ENCODE results near the gene EPB41L2. TPM values are rescaled to one million over a fixed set of nuclear protein-coding genes. Genes with fewer than 3 reads are reported as not detected.

Gene EPB41L2
- total RNA-seq: 10 to 100 TPM; 11.6 to 24.0 (median 14.6) TPM

- ATAC-seq: peak; percentile 87 to 89
- Histone ChIP-seq H3K27me3 (no peaks in the 10 kb centered on the region), H3K9me3 (no peaks in the 10 kb centered on the region), H3K4me3 (peak within 1 kb of the TSS; percentile 77 to 97 (median 86)), H3K4me1 (peaks cover 4 to 5% of the 10 kb centered on the region in 2 donors), H3K36me3 (no peaks in the 10 kb centered on the region), H3K27ac (peak within 1 kb of the TSS; percentile 62 to 83 (median 74))
- intact Hi-C loops (cut with DNase I; ENCODE audit: low total_unique reads) (loop anchor here (2.0 to 5.0 kb wide), 2 partner anchors 72 to 176 kb away; partner anchors contain the start of gene AKAP7), in situ Hi-C loops (cut with MboI; ENCODE audit: low sequenced_read_pairs in 4 of 4) (no loop called here)
- TF ChIP-seq POLR2A (IDR thresholded peaks at IDR 0.05) (peak; percentile 72 to 92), CTCF (IDR thresholded peaks at IDR 0.05 in 4 of 5, conservative IDR thresholded peaks at IDR 0.05 in 1 of 5) (peak in 4 of 5 experiments; percentile 27 to 46 (median 35))
- peak; percentile 64 to 74 for DNase-seq
These were observed at the start of gene EPB41L2 for GRCh38 chr6:131063028-131063763. Gene EPB41L2, minus strand, starts transcription at chr6:131063245. Its CDS starts 106,760 bp downstream, at chr6:130956485.

GRCh38 chr6:131112249-131112648 lies 49.2 kb upstream of the EPB41L2 start:
- H3K27me3 ChIP-seq: no peaks in the 10 kb centered on the region
- no peaks in the 10 kb centered on the region for H3K9me3 ChIP-seq
- no peak overlapping the region for H3K4me3 ChIP-seq
- no peak overlapping the region for H3K27ac ChIP-seq
- in situ Hi-C loops (cut with MboI; ENCODE audit: low sequenced_read_pairs in 4 of 4) (no loop called here), intact Hi-C loops (cut with DNase I; ENCODE audit: low total_unique reads) (no loop called here)
- no peak for TF ChIP-seq CTCF (IDR thresholded peaks at IDR 0.05 in 4 of 5, conservative IDR thresholded peaks at IDR 0.05 in 1 of 5)
- TF ChIP-seq POLR2A (IDR thresholded peaks at IDR 0.05): no peak
- ATAC-seq: no peak
- no peaks in the 10 kb centered on the region for H3K4me1 ChIP-seq
- no peaks in the 10 kb centered on the region for H3K36me3 ChIP-seq
- DNase-seq: no peak

- Histone ChIP-seq H3K27ac (no peak overlapping the region), H3K4me3 (no peak overlapping the region), H3K9me3 (no peaks in the 10 kb centered on the region), H3K27me3 (no peaks in the 10 kb centered on the region), H3K4me1 (no peaks in the 10 kb centered on the region), H3K36me3 (no peaks in the 10 kb centered on the region)
- TF ChIP-seq CTCF (IDR thresholded peaks at IDR 0.05 in 4 of 5, conservative IDR thresholded peaks at IDR 0.05 in 1 of 5) (no peak), POLR2A (IDR thresholded peaks at IDR 0.05) (no peak)
- in situ Hi-C loops (cut with MboI; ENCODE audit: low sequenced_read_pairs in 4 of 4) (no loop called here), intact Hi-C loops (cut with DNase I; ENCODE audit: low total_unique reads) (no loop called here)
- ATAC-seq (no peak), DNase-seq (no peak)
These were observed 44.1 kb upstream of the EPB41L2 start for GRCh38 chr6:131107151-131107550.

- Histone ChIP-seq H3K4me3 (no peak overlapping the region), H3K9me3 (no peaks in the 10 kb centered on the region), H3K36me3 (no peaks in the 10 kb centered on the region), H3K27ac (no peak overlapping the region), H3K4me1 (no peaks in the 10 kb centered on the region), H3K27me3 (no peaks in the 10 kb centered on the region)
- no peak for DNase-seq
- no peak for ATAC-seq
- in situ Hi-C loops (cut with MboI; ENCODE audit: low sequenced_read_pairs in 4 of 4): no loop called here
- TF ChIP-seq POLR2A (IDR thresholded peaks at IDR 0.05): no peak
- TF ChIP-seq CTCF (IDR thresholded peaks at IDR 0.05 in 4 of 5, conservative IDR thresholded peaks at IDR 0.05 in 1 of 5): no peak
- intact Hi-C loops (cut with DNase I; ENCODE audit: low total_unique reads): no loop called here
These were observed 40.9 kb upstream of the EPB41L2 start for GRCh38 chr6:131103901-131104300.
